A549 (cell line): Measurements from ENCODE around the gene PSMD14. TPM values are rescaled to one million over a fixed set of nuclear protein-coding genes. Genes with fewer than 3 reads are reported as not detected.
A peak's percentile ranks its signal among the peaks of the same experiment; 100 is the strongest.

Source experiments
- ATAC-seq, 2 experiments: fragments of 200-7000 bp in 1 of 2; fragments of >200 bp in 1 of 2; cut with Nextera tagmentation in 1 of 2; cut with Tn5 transposase in 1 of 2; 3 replicates each; pipeline versions ENCODE4 v1.8.0 to v1.9.1; 2018 to 2020; ENCODE audit warnings: mild to moderate bottlenecking in 1 of 2, moderate library complexity in 1 of 2
- CTCF ChIA-PET: fragments of 300-600 bp; sonication (Branson Sonifier 250); formaldehyde crosslinking; extraction: SDS; loops from one replicate; lab custom pipeline; 2021; ENCODE audit warnings: antibody characterized with exemption, inconsistent platforms; lab: Yijun Ruan, JAX
- POLR2A ChIA-PET: fragments of 350-600 bp; formaldehyde crosslinking; extraction: SDS; loops from one replicate; lab custom pipeline; 2021; ENCODE audit warnings: antibody characterized with exemption, inconsistent platforms; lab: Yijun Ruan, JAX
- DNase-seq, 2 experiments: peaks; one replicate each; pipeline versions ENCODE4 v3.0.0 to v3.0.0-alpha.2; 2011 to 2016; ENCODE audit warnings: low read depth in 1 of 2, low spot score in 1 of 2
- FAIRE-seq: peaks from 2 replicates; lab custom pipeline; 2011; peaks lifted over from hg19 to GRCh38; lab: Jason Lieb, UNC
- H3K27ac ChIP-seq, 2 experiments: fragments of >200 bp; sonication (Bioruptor Twin); formaldehyde crosslinking; 3 replicates each; pipeline ENCODE4 v1.5.1; 2016 to 2017
- H3K4me1 ChIP-seq: fragments of >200 bp; sonication (Bioruptor Twin); formaldehyde crosslinking; 3 replicates; pipeline ENCODE4 v1.6.1; 2016
- H3K4me2 ChIP-seq: fragments of >200 bp; sonication (Bioruptor Twin); formaldehyde crosslinking; 3 replicates; pipeline ENCODE4 v1.6.1; 2016
- H3K4me3 ChIP-seq: fragments of >200 bp; sonication (Bioruptor Twin); formaldehyde crosslinking; 3 replicates; pipeline ENCODE4 v1.5.1; 2016
- H3K9me3 ChIP-seq: fragments of >200 bp; sonication (Bioruptor Twin); formaldehyde crosslinking; 3 replicates; pipeline ENCODE4 v1.6.1; 2016
- BHLHE40 ChIP-seq: IDR thresholded peaks from 2 replicates; pipeline ENCODE4 v1.6.1; 2012; ENCODE audit warnings: low read depth, low read length, inconsistent platforms
- CBX2 ChIP-seq: fragments of 200-600 bp; sonication (generic); IDR thresholded peaks from 2 replicates; pipeline ENCODE4 v1.6.1; 2016; ENCODE audit warnings: low read depth, mild to moderate bottlenecking, borderline replicate concordance
- CEBPB ChIP-seq, 2 experiments: fragments of >200 bp in 1 of 2; sonication (Bioruptor Twin) in 1 of 2; formaldehyde crosslinking in 1 of 2; IDR thresholded peaks; 2 replicates each; pipeline ENCODE4 v1.6.1; 2012 to 2016
- CHD4 ChIP-seq: fragments of 200-600 bp; sonication (generic); IDR thresholded peaks from 2 replicates; pipeline ENCODE4 v1.6.1; 2016; ENCODE audit warnings: antibody characterized with exemption, mild to moderate bottlenecking, borderline replicate concordance
- EHMT2 ChIP-seq: fragments of 200-600 bp; sonication (generic); IDR thresholded peaks from 2 replicates; pipeline ENCODE4 v1.6.1; 2016; ENCODE audit warnings: antibody characterized with exemption, low read depth, mild to moderate bottlenecking, moderate library complexity
- FOXS1 ChIP-seq: fragments of 250-450 bp; sonication (Bioruptor Pico); IDR thresholded peaks from 2 replicates; pipeline ENCODE4 v1.5.0; 2020; ENCODE audit warnings: mild to moderate bottlenecking, moderate library complexity
- MAZ ChIP-seq: fragments of 150-350 bp; IDR thresholded peaks from 2 replicates; pipeline ENCODE4 v1.6.1; 2014; ENCODE audit warnings: antibody characterized with exemption, low read depth, low read length, borderline replicate concordance
- NPAS2 ChIP-seq: fragments of 250-450 bp; sonication (Bioruptor Pico); IDR thresholded peaks from 2 replicates; pipeline ENCODE4 v1.8.0; 2022; ENCODE audit warnings: mild to moderate bottlenecking, moderate library complexity, borderline replicate concordance
- POLR2A ChIP-seq: IDR thresholded peaks from 2 replicates; pipeline ENCODE4 v1.6.1; 2012; ENCODE audit warnings: mild to moderate bottlenecking, low read length
- RFX5 ChIP-seq: fragments of 450-650 bp; IDR thresholded peaks from 2 replicates; pipeline ENCODE4 v1.7.1; 2014; ENCODE audit warnings: antibody characterized with exemption, mild to moderate bottlenecking, moderate library complexity
- TFCP2L1 ChIP-seq: fragments of 250-450 bp; sonication (Bioruptor Pico); IDR thresholded peaks from 2 replicates; pipeline ENCODE4 v1.5.0; 2021; ENCODE audit warnings: mild to moderate bottlenecking
- TP53 ChIP-seq: fragments of 250-450 bp; sonication (Bioruptor Pico); IDR thresholded peaks from 2 replicates; pipeline ENCODE4 v1.5.0; 2021; ENCODE audit warnings: mild to moderate bottlenecking, moderate library complexity
- ZFP36 ChIP-seq: fragments of 450-650 bp; IDR thresholded peaks from 2 replicates; pipeline ENCODE4 v1.6.1; 2014; ENCODE audit warnings: borderline replicate concordance; ENCODE audit not compliant: partially characterized antibody
- ZSCAN20 ChIP-seq: fragments of 250-450 bp; sonication (Bioruptor Pico); IDR thresholded peaks from 2 replicates; pipeline ENCODE4 v1.8.0; 2022; ENCODE audit warnings: mild to moderate bottlenecking, moderate library complexity
- WGBS: methylation state at CpG from one replicate; pipeline ENCODE4 v1.1.6; 2017; ENCODE audit errors: missing lambda C conversion rate; 5-methylcytosine and 5-hydroxymethylcytosine counted together
- polyA plus RNA-seq, 4 experiments: library from polyadenylated mRNA; depleted of rRNA in 3 of 4; stranded (reverse); fragments of >200 nt; fragmentation: RNase III in 1 of 4; extraction: RNeasy Plus Mini Kit Qiagen cat#74134 plus additional on column Dnase treatment in 1 of 4; gene quantifications; 2 replicates in 3 of 4; 3 replicates in 1 of 4; pipeline ENCODE4 v1.2.3, GENCODE V29; 2011 to 2017
- TF ChIP-seq, protein P1 (sequence below): fragments of >200 bp; sonication (Bioruptor Twin); formaldehyde crosslinking; IDR thresholded peaks from 2 replicates; pipeline ENCODE4 v1.6.1; 2016
- TF ChIP-seq, protein P2 (sequence below): fragments of >200 bp; sonication (Bioruptor Twin); formaldehyde crosslinking; IDR thresholded peaks from 3 replicates; pipeline ENCODE4 v1.6.1; 2016
- TF ChIP-seq, protein P3 (sequence below): fragments of 250-450 bp; sonication (Bioruptor Pico); IDR thresholded peaks from 2 replicates; pipeline ENCODE4 v1.5.0; 2020; ENCODE audit warnings: low read depth, mild to moderate bottlenecking, moderate library complexity
- TF ChIP-seq, protein P4 (sequence below): IDR thresholded peaks from 2 replicates; pipeline ENCODE4 v1.6.1; 2012
- TF ChIP-seq, protein P5 (sequence below): IDR thresholded peaks from 2 replicates; pipeline ENCODE4 v1.6.1; 2012

PSMD14 gene
- polyA plus RNA-seq, 2 of the 4 experiments (the other 2 are of a cell fraction): 166 to 218 TPM

DNA sequence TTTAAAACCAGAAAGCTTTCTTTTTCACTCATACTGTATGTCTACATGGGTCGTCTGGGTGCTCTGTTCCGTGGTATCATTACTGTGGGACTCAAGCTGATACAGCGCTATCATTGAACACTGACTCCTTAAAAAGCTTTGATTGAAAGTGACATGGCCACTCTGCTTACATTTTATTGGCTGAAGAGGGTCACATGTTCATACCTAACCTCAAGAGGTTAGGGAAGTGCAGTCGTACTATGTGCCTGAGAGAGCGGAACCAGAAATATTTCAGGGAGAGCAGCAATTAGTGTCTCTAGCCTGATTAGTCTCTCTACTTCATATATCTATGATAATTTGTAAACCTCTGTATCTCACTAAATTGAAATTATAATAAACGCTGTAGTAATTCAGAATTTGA is 43.5 kb downstream of the PSMD14 start:
- Histone ChIP-seq H3K4me3 (no peak overlapping the region), H3K9me3 (no peaks in the 10 kb centered on the region), H3K4me1 (peaks cover 20% of the 10 kb centered on the region; the same call in 2 of the 3 replicates), H3K4me2 (no peak overlapping the region), H3K27ac (no peak overlapping the region)
- ATAC-seq: peak in 1 of 2 experiments; percentile 40; a peak in 1 of 6 replicates
- no peak for DNase-seq
- 76% methylated on average over 6 of the region's 6 CpGs for WGBS
- CTCF ChIA-PET: no interaction called here
- no peak for FAIRE-seq
- no peak for TF ChIP-seq NPAS2 (CRISPR knock-in tag)
- POLR2A ChIA-PET: no interaction called here

DNA sequence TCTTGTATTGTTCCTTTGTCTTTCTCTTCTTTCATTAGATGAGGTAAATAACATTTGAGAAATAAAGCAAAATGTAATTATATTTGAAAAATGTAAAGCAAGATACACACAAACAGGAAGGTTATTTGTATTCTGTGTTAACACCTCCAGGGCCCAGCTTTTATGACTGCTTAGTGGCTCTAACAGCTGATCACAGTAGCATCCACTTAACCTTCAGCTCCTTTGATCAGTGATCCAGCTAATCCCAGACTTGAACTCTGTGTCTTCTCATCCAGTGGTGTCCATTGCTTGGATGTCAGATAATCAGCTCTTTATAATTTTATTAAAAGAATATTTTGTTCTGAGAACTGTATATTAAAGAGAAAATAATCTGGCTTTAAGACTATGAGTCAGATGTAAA is 44.5 kb downstream of the PSMD14 start:
- TF ChIP-seq ZSCAN20 (CRISPR knock-in tag) (no peak), ZFP36 (no peak), RFX5 (no peak), EHMT2 (no peak), CHD4 (no peak), CEBPB (IDR thresholded peaks at IDR 0.05) (no peak), CBX2 (no peak), TP53 (CRISPR knock-in tag) (no peak), MAZ (no peak), BHLHE40 (no peak), TFCP2L1 (CRISPR knock-in tag) (no peak), POLR2A (no peak), FOXS1 (CRISPR knock-in tag) (no peak)
- TF ChIP-seq, protein P1, sequence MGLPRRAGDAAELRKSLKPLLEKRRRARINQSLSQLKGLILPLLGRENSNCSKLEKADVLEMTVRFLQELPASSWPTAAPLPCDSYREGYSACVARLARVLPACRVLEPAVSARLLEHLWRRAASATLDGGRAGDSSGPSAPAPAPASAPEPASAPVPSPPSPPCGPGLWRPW: no peak
- TF ChIP-seq, protein P2, sequence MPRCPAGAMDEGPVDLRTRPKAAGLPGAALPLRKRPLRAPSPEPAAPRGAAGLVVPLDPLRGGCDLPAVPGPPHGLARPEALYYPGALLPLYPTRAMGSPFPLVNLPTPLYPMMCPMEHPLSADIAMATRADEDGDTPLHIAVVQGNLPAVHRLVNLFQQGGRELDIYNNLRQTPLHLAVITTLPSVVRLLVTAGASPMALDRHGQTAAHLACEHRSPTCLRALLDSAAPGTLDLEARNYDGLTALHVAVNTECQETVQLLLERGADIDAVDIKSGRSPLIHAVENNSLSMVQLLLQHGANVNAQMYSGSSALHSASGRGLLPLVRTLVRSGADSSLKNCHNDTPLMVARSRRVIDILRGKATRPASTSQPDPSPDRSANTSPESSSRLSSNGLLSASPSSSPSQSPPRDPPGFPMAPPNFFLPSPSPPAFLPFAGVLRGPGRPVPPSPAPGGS: no peak
- TF ChIP-seq, protein P3, sequence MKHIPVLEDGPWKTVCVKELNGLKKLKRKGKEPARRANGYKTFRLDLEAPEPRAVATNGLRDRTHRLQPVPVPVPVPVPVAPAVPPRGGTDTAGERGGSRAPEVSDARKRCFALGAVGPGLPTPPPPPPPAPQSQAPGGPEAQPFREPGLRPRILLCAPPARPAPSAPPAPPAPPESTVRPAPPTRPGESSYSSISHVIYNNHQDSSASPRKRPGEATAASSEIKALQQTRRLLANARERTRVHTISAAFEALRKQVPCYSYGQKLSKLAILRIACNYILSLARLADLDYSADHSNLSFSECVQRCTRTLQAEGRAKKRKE: no peak
- TF ChIP-seq, protein P4, sequence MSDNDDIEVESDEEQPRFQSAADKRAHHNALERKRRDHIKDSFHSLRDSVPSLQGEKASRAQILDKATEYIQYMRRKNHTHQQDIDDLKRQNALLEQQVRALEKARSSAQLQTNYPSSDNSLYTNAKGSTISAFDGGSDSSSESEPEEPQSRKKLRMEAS: no peak
- TF ChIP-seq, protein P5, sequence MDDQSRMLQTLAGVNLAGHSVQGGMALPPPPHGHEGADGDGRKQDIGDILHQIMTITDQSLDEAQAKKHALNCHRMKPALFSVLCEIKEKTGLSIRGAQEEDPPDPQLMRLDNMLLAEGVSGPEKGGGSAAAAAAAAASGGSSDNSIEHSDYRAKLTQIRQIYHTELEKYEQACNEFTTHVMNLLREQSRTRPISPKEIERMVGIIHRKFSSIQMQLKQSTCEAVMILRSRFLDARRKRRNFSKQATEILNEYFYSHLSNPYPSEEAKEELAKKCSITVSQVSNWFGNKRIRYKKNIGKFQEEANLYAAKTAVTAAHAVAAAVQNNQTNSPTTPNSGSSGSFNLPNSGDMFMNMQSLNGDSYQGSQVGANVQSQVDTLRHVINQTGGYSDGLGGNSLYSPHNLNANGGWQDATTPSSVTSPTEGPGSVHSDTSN: no peak
- H3K9me3 ChIP-seq: no peaks in the 10 kb centered on the region
- CTCF ChIA-PET: no interaction called here
- no peak for DNase-seq
- no peak overlapping the region for H3K4me2 ChIP-seq
- POLR2A ChIA-PET: no interaction called here
- no peak for ATAC-seq
- no peak for FAIRE-seq
- no peak overlapping the region for H3K4me3 ChIP-seq
- H3K4me1 ChIP-seq: peaks cover 20% of the 10 kb centered on the region; the same call in 2 of the 3 replicates
- H3K27ac ChIP-seq: no peak overlapping the region

DNA sequence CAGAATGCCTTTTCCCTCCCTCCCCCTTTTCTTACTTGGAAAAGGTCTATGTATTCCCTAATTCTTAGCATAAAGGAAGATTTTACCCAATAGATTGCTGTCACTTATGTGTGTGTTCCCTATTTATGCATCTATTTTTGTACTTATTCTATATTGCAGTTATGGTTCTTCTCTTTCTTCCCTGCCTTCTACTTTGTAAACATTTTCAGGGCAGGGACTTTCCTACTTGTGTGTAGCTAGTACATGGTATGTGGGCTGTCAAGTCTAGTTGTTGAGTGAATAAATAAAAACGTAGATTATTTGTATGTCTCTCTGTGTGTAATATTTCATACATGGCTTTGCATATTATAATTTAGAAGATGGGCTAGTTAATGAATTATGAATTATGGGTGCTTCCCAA is 45.3 kb downstream of the PSMD14 start:
- CTCF ChIA-PET: no interaction called here

More for the DNA sequence above, 45.3 kb downstream of the PSMD14 start:
- no peak for TF ChIP-seq BHLHE40
- WGBS: 32% methylated on average over 1 of the region's 1 CpG
- no peak for FAIRE-seq
- Histone ChIP-seq H3K27ac (no peak overlapping the region), H3K4me1 (peaks cover 20% of the 10 kb centered on the region; the same call in 2 of the 3 replicates), H3K9me3 (no peaks in the 10 kb centered on the region), H3K4me3 (no peak overlapping the region), H3K4me2 (no peak overlapping the region)
- no peak for DNase-seq
- ATAC-seq: no peak
- POLR2A ChIA-PET: no interaction called here
